ENCODE results near the gene NRIP3.

NRIP3 gene

DNA sequence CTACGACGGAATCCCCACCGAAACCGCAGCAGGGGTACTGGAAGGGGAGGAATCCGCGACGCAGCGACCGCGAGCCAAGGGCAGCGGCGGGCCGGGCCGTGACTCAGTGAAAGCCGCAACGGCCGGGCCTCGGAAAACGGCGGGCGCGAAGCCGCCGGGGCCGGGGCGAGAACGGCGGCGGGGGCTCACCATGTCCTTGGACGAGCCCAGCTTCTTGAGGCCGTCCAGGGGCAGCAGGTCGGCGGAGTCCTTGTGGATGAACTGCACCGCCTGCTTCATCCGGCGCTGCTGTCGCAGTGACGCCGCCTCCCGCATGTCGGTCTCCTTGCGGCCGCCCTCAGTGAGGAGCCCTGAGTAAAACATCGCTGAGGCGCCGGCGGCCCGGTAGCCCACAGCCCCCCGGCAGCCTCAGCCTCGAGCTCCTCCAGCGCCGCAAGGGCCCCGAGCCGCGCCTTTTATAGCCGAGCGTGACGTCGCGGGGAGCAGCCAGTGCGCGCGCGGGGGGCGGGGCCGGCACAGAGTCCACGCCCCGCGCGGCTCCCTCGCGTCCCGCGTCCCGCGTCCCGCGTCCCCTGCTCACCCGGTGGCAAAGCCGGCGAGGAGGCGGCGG is at the start of gene NRIP3:
NRIP3 (minus strand) TSS at position 429 of the 610 bp plus-strand sequence; CDS start at position 363, 66 bp downstream.
- Histone ChIP-seq H3K9me2 (ENCODE audit: low read depth, low read length) (no peaks in the 10 kb centered on the region), H3K4me1 (ENCODE audit: insufficient read depth, low read length, severe bottlenecking) (no peaks in the 10 kb centered on the region), H4K20me1 (ENCODE audit: insufficient read depth, low read length) (no peaks in the 10 kb centered on the region), H3K79me2 (ENCODE audit: insufficient read depth, low read length) (no peaks in the 10 kb centered on the region), H3K9ac (ENCODE audit: low read length) (no peak within 1 kb of the TSS), H3K27me3 (ENCODE audit: insufficient read depth, low read length) (peaks cover 9% of the 10 kb centered on the region; the same call in 1 of the 2 replicates), H3K9me3 (ENCODE audit: low read length) (no peaks in the 10 kb centered on the region), H3K36me3 (ENCODE audit: insufficient read depth, low read length) (no peaks in the 10 kb centered on the region), H2AFZ (ENCODE audit: low read length) (no peak within 1 kb of the TSS), H3K4me2 (ENCODE audit: low read length) (peak within 1 kb of the TSS; percentile 26), H3K27ac (ENCODE audit: low read depth, low read length, poor library complexity, severe bottlenecking) (no peak within 1 kb of the TSS), H3F3A (ENCODE audit: insufficient read depth, low read length) (no peaks in the 10 kb centered on the region), H3K4me3 (ENCODE audit: low read depth, low read length, poor library complexity, severe bottlenecking) (peak within 1 kb of the TSS; percentile 40)
- TF ChIP-seq EZH2 (IDR thresholded peaks at IDR 0.05; ENCODE audit: borderline replicate concordance, low read length): no peak
- TF ChIP-seq, protein P1, sequence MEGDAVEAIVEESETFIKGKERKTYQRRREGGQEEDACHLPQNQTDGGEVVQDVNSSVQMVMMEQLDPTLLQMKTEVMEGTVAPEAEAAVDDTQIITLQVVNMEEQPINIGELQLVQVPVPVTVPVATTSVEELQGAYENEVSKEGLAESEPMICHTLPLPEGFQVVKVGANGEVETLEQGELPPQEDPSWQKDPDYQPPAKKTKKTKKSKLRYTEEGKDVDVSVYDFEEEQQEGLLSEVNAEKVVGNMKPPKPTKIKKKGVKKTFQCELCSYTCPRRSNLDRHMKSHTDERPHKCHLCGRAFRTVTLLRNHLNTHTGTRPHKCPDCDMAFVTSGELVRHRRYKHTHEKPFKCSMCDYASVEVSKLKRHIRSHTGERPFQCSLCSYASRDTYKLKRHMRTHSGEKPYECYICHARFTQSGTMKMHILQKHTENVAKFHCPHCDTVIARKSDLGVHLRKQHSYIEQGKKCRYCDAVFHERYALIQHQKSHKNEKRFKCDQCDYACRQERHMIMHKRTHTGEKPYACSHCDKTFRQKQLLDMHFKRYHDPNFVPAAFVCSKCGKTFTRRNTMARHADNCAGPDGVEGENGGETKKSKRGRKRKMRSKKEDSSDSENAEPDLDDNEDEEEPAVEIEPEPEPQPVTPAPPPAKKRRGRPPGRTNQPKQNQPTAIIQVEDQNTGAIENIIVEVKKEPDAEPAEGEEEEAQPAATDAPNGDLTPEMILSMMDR (IDR thresholded peaks at IDR 0.05; ENCODE audit: low read length): no peak

DNA sequence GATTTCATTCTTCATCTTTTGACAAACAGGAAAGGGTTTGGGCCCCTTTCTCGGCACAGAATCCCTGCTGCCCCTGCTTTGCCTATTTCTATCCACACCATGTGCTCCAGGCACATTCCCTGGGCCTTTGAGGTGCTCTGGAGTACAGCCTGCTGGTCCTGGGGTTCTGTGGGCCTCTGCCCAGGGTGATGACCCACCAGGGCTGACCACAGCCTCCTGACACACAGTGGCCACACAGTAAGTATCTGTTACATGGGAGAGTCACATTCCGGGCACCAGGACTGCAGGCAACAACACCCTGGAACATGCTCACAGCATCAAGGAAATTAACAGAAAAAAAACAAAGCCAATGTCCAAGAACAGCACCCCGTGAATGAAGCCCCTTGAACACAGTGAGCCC is 48.5 kb upstream of the NRIP3 start:
- TF ChIP-seq, protein P1 (IDR thresholded peaks at IDR 0.05; ENCODE audit: low read length): no peak
- no peak for TF ChIP-seq EZH2 (IDR thresholded peaks at IDR 0.05; ENCODE audit: borderline replicate concordance, low read length)
- Histone ChIP-seq H4K20me1 (ENCODE audit: insufficient read depth, low read length) (no peaks in the 10 kb centered on the region), H3K4me2 (ENCODE audit: low read length) (no peak overlapping the region), H3K27me3 (ENCODE audit: insufficient read depth, low read length) (peaks cover 7% of the 10 kb centered on the region; the same call in 1 of the 2 replicates), H3K4me1 (ENCODE audit: insufficient read depth, low read length, severe bottlenecking) (no peaks in the 10 kb centered on the region), H3K4me3 (ENCODE audit: low read depth, low read length, poor library complexity, severe bottlenecking) (no peak overlapping the region), H3K79me2 (ENCODE audit: insufficient read depth, low read length) (no peaks in the 10 kb centered on the region), H3K36me3 (ENCODE audit: insufficient read depth, low read length) (no peaks in the 10 kb centered on the region), H3K9ac (ENCODE audit: low read length) (no peak overlapping the region), H3F3A (ENCODE audit: insufficient read depth, low read length) (no peaks in the 10 kb centered on the region), H3K9me3 (ENCODE audit: low read length) (no peaks in the 10 kb centered on the region), H2AFZ (ENCODE audit: low read length) (no peak overlapping the region), H3K9me2 (ENCODE audit: low read depth, low read length) (no peaks in the 10 kb centered on the region), H3K27ac (ENCODE audit: low read depth, low read length, poor library complexity, severe bottlenecking) (no peak overlapping the region)

DNA sequence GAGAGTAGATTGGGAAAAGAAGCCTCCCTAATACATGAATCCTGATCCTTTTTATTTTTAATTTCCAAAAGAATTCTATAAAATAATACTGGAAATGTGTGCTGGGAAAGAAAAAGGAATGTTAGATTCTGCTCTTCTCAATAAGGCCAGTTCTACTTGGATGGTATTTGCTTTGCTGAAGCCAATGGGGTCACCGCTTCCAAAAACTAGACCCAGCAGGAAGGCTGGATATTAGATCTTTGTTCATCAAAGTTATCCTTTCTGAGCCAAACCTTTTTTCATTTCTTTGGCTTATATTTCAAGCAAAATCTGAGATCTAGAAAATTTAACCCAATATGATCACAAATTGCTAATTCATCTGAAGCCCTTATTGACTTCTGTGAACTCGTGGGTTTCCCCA is 46.2 kb upstream of the NRIP3 start:
- Histone ChIP-seq H3K36me3 (ENCODE audit: insufficient read depth, low read length) (no peaks in the 10 kb centered on the region), H3K9me3 (ENCODE audit: low read length) (no peaks in the 10 kb centered on the region), H3K9ac (ENCODE audit: low read length) (no peak overlapping the region), H3K79me2 (ENCODE audit: insufficient read depth, low read length) (no peaks in the 10 kb centered on the region), H3K4me1 (ENCODE audit: insufficient read depth, low read length, severe bottlenecking) (no peaks in the 10 kb centered on the region), H3K9me2 (ENCODE audit: low read depth, low read length) (no peaks in the 10 kb centered on the region), H3K4me2 (ENCODE audit: low read length) (no peak overlapping the region), H3F3A (ENCODE audit: insufficient read depth, low read length) (no peaks in the 10 kb centered on the region), H3K4me3 (ENCODE audit: low read depth, low read length, poor library complexity, severe bottlenecking) (no peak overlapping the region), H3K27ac (ENCODE audit: low read depth, low read length, poor library complexity, severe bottlenecking) (no peak overlapping the region), H3K27me3 (ENCODE audit: insufficient read depth, low read length) (peaks cover 7% of the 10 kb centered on the region; the same call in 1 of the 2 replicates), H4K20me1 (ENCODE audit: insufficient read depth, low read length) (no peaks in the 10 kb centered on the region), H2AFZ (ENCODE audit: low read length) (no peak overlapping the region)
- TF ChIP-seq EZH2 (IDR thresholded peaks at IDR 0.05; ENCODE audit: borderline replicate concordance, low read length): no peak
